ENCODE results near the gene OTUD3.

Gene OTUD3

DNA sequence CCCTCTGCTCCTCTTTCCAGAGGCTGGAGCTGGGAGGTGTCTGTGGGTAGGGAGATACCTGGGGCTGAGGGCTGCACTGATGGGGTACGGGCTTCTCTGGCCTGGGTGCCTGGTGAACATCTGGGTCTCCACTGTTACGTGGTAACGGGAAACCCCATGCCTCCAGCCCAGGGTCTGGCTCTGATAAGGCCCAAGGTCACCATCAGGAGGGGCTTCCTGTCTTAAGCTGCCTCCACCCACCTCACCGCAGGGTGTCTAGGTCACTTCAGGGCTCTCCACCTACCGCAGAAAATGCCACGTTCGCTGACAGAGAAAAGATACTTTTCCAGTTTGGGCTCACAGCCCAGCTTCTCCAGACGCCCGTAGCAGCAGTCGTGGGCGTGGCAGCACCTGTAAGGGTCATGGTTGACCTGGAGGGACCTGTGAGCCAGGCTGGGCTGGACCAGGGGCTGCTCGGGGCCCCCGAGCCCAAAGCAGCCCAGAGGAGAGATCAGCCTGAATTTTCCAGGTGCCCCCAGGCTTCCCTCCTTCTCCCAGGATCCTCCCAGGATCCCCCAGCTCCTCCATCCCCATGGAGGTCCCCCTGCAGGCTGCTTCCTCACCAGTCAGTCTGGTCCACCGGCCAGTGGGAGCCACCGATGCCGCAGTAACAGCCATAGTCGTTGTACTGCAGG lies 40.0 kb downstream of the OTUD3 start:
- Histone ChIP-seq H4K20me1 (ENCODE audit: insufficient read depth, low read length) (no peaks in the 10 kb centered on the region), H3K9me3 (ENCODE audit: low read length) (no peaks in the 10 kb centered on the region), H3F3A (ENCODE audit: insufficient read depth, low read length) (no peaks in the 10 kb centered on the region), H3K79me2 (ENCODE audit: insufficient read depth, low read length) (no peaks in the 10 kb centered on the region), H3K36me3 (ENCODE audit: insufficient read depth, low read length) (no peaks in the 10 kb centered on the region), H2AFZ (ENCODE audit: low read length) (no peak overlapping the region), H3K9ac (ENCODE audit: low read length) (no peak overlapping the region), H3K4me1 (ENCODE audit: insufficient read depth, low read length, severe bottlenecking) (no peaks in the 10 kb centered on the region), H3K4me3 (ENCODE audit: low read depth, low read length, poor library complexity, severe bottlenecking) (no peak overlapping the region), H3K27me3 (ENCODE audit: insufficient read depth, low read length) (no peaks in the 10 kb centered on the region), H3K4me2 (ENCODE audit: low read length) (no peak overlapping the region), H3K27ac (ENCODE audit: low read depth, low read length, poor library complexity, severe bottlenecking) (no peak overlapping the region), H3K9me2 (ENCODE audit: low read depth, low read length) (no peaks in the 10 kb centered on the region)
- TF ChIP-seq CTCF (IDR thresholded peaks at IDR 0.05; ENCODE audit: low read length), result no peak
- no peak for TF ChIP-seq EZH2 (IDR thresholded peaks at IDR 0.05; ENCODE audit: borderline replicate concordance, low read length)

DNA sequence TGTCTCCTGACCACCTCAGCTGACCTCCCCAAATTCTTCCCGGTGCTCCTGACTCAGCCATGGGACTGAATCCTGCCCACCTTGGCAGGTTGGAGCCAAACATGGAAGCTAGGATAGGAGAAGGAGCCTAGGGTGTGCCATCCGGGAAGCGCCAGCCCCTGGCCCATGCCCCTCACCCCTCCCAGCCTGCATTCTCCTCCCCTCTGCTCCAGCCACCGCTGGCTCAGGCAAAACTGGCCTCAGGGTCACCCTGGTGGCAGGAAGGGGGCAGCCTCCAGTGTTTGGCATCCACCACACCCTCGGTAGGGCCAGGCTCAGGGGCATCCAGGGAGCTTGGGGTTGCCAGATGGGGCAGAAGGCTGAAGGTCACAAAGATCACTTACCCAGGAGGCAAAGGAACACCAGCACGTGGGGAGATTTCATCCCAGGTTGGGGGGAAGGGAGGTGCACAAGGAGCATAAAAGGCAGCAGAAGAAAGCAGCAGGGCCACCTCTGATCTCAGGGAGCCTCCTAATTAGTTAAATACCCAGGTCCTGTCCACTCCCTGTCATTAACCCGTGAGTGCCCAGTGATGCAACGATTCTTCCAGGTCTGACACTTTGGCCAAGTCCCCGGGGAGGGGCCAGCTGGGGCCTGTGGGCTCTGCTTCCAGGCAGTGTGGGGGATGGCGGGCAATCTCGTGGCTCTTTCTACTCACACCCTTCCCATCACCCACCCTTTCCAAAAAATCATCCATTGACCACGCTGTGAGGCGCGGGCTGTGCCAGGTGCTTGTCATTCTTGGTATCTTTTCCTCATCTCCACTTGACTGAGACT lies 41.1 kb downstream of the OTUD3 start, which contains the start of gene PLA2G2E:
TSS of gene PLA2G2E (minus strand) at position 481 of the 816 bp plus-strand sequence. CDS start at position 423, 58 bp downstream.
- H3K79me2 ChIP-seq (ENCODE audit: insufficient read depth, low read length), result no peaks in the 10 kb centered on the region
- H3K4me2 ChIP-seq (ENCODE audit: low read length), result no peak within 1 kb of the TSS
- no peaks in the 10 kb centered on the region for H4K20me1 ChIP-seq (ENCODE audit: insufficient read depth, low read length)
- TF ChIP-seq EZH2 (IDR thresholded peaks at IDR 0.05; ENCODE audit: borderline replicate concordance, low read length) (no peak), CTCF (IDR thresholded peaks at IDR 0.05; ENCODE audit: low read length) (no peak)
- no peaks in the 10 kb centered on the region for H3K36me3 ChIP-seq (ENCODE audit: insufficient read depth, low read length)
- H3K27ac ChIP-seq (ENCODE audit: low read depth, low read length, poor library complexity, severe bottlenecking), result no peak within 1 kb of the TSS
- H3K27me3 ChIP-seq (ENCODE audit: insufficient read depth, low read length), result no peaks in the 10 kb centered on the region
- H3K9ac ChIP-seq (ENCODE audit: low read length), result no peak within 1 kb of the TSS
- no peaks in the 10 kb centered on the region for H3K9me3 ChIP-seq (ENCODE audit: low read length)
- H2AFZ ChIP-seq (ENCODE audit: low read length), result no peak within 1 kb of the TSS
- H3K9me2 ChIP-seq (ENCODE audit: low read depth, low read length), result no peaks in the 10 kb centered on the region
- H3F3A ChIP-seq (ENCODE audit: insufficient read depth, low read length), result no peaks in the 10 kb centered on the region
- no peak within 1 kb of the TSS for H3K4me3 ChIP-seq (ENCODE audit: low read depth, low read length, poor library complexity, severe bottlenecking)
- no peaks in the 10 kb centered on the region for H3K4me1 ChIP-seq (ENCODE audit: insufficient read depth, low read length, severe bottlenecking)

- Histone ChIP-seq H3K27me3 (ENCODE audit: insufficient read depth, low read length) (no peaks in the 10 kb centered on the region; the same call in 1 of the 2 replicates), H3K27ac (ENCODE audit: low read depth, low read length, poor library complexity, severe bottlenecking) (no peak overlapping the region), H3K9ac (ENCODE audit: low read length) (no peak overlapping the region), H3F3A (ENCODE audit: insufficient read depth, low read length) (no peaks in the 10 kb centered on the region), H3K4me3 (ENCODE audit: low read depth, low read length, poor library complexity, severe bottlenecking) (no peak overlapping the region), H3K9me2 (ENCODE audit: low read depth, low read length) (no peaks in the 10 kb centered on the region), H4K20me1 (ENCODE audit: insufficient read depth, low read length) (no peaks in the 10 kb centered on the region), H3K4me1 (ENCODE audit: insufficient read depth, low read length, severe bottlenecking) (no peaks in the 10 kb centered on the region), H2AFZ (ENCODE audit: low read length) (no peak overlapping the region), H3K79me2 (ENCODE audit: insufficient read depth, low read length) (no peaks in the 10 kb centered on the region), H3K4me2 (ENCODE audit: low read length) (no peak overlapping the region), H3K9me3 (ENCODE audit: low read length) (no peaks in the 10 kb centered on the region), H3K36me3 (ENCODE audit: insufficient read depth, low read length) (no peaks in the 10 kb centered on the region)
- no peak for TF ChIP-seq CTCF (IDR thresholded peaks at IDR 0.05; ENCODE audit: low read length)
- TF ChIP-seq EZH2 (IDR thresholded peaks at IDR 0.05; ENCODE audit: borderline replicate concordance, low read length), result no peak
Observed at GRCh38 chr1:19923953-19924346, 41.8 kb downstream of the OTUD3 start.
